ENCODE results near the gene RHOT2.
A peak's percentile ranks its signal among the peaks of the same experiment; 100 is the strongest.

Gene RHOT2

DNA sequence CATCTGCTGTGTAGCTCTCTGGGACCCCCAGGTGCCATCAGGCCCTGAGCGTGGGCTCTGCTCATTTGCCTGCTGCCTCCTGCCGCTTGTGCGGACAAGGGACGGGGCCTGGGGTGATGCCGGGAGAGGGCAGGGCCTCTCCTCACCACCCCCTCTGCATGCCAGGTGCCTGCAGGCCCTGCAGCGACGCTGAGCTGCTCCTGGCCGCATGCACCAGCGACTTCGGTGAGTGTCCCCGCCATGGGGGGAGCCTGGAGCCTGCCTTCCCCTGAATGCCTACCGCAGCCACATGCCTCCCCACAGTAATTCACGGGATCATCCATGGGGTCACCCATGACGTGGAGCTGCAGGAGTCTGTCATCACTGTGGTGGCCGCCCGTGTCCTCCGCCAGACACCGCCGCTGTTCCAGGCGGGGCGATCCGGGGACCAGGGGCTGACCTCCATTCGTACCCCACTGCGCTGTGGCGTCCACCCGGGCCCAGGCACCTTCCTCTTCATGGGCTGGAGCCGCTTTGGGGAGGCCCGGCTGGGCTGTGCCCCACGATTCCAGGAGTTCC is 48.9 kb downstream of the RHOT2 start:
- H3K36me3 ChIP-seq (ENCODE audit: control insufficient read depth, insufficient read depth, low read length, severe bottlenecking), result no peaks in the 10 kb centered on the region

DNA sequence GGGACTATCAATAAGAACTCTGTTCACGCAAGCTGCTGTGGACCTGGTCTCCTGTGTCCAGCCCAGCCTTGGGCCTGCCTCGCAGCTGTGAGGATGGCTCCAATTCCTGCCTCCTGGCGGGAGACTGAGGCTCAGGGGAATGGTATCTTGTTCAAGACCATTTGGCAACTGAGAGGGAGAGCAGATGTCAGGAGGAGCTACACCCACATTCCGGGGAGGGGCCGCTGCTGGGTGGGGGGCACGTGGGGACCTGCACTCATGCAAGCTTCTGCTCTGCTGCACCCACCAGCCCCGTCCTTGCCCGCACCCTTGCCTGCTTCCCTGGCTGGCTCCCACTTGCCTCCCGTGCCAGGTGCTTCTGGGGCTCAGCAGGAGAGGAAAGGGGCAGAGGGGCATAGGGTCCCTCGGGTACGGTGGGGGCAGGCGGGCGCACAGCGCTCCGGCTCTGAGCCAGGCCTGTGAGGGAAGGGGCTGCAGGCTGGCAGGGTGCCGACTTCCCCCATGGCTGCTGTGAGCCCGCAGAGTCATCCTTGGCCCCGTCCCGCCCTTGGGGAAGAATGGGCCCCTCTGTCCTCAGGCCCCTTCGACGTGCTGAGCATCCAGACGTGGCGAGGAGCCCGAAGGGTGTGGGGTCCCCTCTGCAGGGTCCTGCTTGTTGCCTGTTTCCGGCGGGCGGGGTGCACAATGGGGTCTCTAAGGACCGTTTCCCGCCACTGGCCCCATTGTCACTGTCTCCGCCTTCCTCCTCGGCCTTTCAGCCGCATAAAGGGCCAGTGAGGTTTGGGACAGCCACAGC is 49.7 kb downstream of the RHOT2 start:
- no peak overlapping the region for H3K9ac ChIP-seq (ENCODE audit: low read length)
- H3K36me3 ChIP-seq (ENCODE audit: control insufficient read depth, insufficient read depth, low read length, severe bottlenecking), result no peaks in the 10 kb centered on the region
- no peak for DNase-seq (ENCODE audit: low read depth)
- H3K4me1 ChIP-seq (ENCODE audit: control insufficient read depth, insufficient read depth, low read length), result peaks cover 27% of the 10 kb centered on the region
- no peaks in the 10 kb centered on the region for H3K9me3 ChIP-seq (ENCODE audit: control insufficient read depth, low read length)
- no peak overlapping the region for H3K4me3 ChIP-seq (ENCODE audit: low read length)
- H3K27me3 ChIP-seq (replicated peaks; ENCODE audit: control insufficient read depth, insufficient read depth, low read length), result no peaks in the 10 kb centered on the region

More for the DNA sequence above, 48.9 kb downstream of the RHOT2 start:
- DNase-seq (ENCODE audit: low read depth), result no peak
- H3K9ac ChIP-seq (ENCODE audit: low read length), result peak overlapping the region; percentile 82
- H3K27me3 ChIP-seq (replicated peaks; ENCODE audit: control insufficient read depth, insufficient read depth, low read length), result no peaks in the 10 kb centered on the region
- no peaks in the 10 kb centered on the region for H3K9me3 ChIP-seq (ENCODE audit: control insufficient read depth, low read length)
- H3K4me3 ChIP-seq (ENCODE audit: low read length), result peak overlapping the region; percentile 80
- peaks cover 34% of the 10 kb centered on the region for H3K4me1 ChIP-seq (ENCODE audit: control insufficient read depth, insufficient read depth, low read length)

DNA sequence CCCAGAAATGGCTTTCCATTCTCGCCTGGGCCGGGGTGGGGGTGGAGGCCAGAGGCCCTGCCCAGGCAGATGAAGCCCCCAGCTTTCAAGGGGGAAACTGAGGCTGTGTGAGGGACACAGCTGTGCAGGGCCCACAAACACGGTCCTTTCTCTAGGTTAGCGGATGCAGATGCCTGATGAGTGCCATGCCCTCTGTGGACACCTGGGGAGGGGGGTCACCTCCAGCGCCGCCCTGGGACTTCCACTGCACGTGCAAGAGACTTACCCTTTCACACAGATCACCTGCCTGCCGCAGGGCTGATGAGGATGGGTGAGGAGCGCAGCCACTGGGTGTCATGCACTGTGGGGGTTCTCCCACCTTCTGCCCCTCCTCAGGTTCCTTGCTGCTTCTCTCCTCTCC is 50.5 kb downstream of the RHOT2 start:
- H3K9me3 ChIP-seq (ENCODE audit: control insufficient read depth, low read length), result no peaks in the 10 kb centered on the region
- no peaks in the 10 kb centered on the region for H3K27me3 ChIP-seq (replicated peaks; ENCODE audit: control insufficient read depth, insufficient read depth, low read length)
- no peaks in the 10 kb centered on the region for H3K36me3 ChIP-seq (ENCODE audit: control insufficient read depth, insufficient read depth, low read length, severe bottlenecking)
- no peak overlapping the region for H3K9ac ChIP-seq (ENCODE audit: low read length)
- peaks cover 26% of the 10 kb centered on the region for H3K4me1 ChIP-seq (ENCODE audit: control insufficient read depth, insufficient read depth, low read length)
- H3K4me3 ChIP-seq (ENCODE audit: low read length), result no peak overlapping the region
- no peak for DNase-seq (ENCODE audit: low read depth)

DNA sequence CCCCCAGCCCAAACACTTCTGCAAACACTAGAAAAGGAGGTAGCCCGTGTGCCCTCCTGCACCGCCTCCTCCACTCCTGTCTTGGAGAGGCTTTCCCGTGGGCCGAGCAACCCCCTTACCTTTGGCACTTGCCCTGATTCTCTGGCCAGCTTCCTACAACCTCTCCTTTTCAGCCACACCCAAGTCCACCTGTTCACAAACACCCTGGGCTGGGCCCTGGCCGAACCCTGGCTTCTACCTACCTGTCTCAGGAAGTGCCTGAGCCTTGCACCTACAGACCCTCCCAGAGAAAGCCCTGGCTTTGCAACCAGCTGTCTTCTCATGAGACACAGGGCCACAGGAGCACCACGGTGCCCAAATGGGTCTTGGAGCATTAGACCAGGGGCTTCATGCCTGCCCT is 51.0 kb downstream of the RHOT2 start:
- H3K27me3 ChIP-seq (replicated peaks; ENCODE audit: control insufficient read depth, insufficient read depth, low read length), result no peaks in the 10 kb centered on the region
- no peaks in the 10 kb centered on the region for H3K9me3 ChIP-seq (ENCODE audit: control insufficient read depth, low read length)
- no peak overlapping the region for H3K9ac ChIP-seq (ENCODE audit: low read length)
- no peak for DNase-seq (ENCODE audit: low read depth)
- no peaks in the 10 kb centered on the region for H3K36me3 ChIP-seq (ENCODE audit: control insufficient read depth, insufficient read depth, low read length, severe bottlenecking)
- H3K4me1 ChIP-seq (ENCODE audit: control insufficient read depth, insufficient read depth, low read length), result peaks cover 26% of the 10 kb centered on the region
- H3K4me3 ChIP-seq (ENCODE audit: low read length), result no peak overlapping the region

DNA sequence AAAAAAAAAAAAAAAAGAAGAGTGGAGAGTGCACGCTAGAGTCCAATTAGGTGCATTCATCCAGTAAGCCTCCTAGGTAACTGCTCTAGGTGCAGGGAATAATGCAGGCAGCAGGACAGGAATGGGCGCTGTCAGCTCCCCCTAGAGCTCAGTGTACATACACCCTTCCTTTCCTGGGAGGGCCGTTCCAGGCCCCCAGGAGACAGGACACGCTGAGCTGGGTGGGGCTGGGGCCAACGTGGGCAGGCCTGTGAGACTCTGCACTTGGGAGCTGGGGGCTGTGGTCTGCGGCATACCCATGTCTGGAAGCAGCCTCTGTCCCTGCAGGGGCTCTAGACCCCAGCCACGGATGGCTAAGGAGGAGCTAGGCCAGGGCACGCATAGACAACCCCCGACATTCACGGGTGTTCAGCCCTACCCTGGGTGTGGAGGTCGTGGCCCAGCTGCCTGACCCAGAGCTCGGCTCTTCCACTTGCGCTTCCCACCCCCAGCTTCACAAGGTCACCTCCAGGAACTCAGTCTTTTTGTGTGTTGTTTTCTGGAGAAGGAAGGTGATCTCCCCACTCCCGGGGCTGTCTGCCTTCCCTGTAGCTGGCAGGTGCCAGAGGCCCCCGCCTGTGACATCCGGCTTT is 52.0 kb downstream of the RHOT2 start:
- peaks cover 21% of the 10 kb centered on the region for H3K4me1 ChIP-seq (ENCODE audit: control insufficient read depth, insufficient read depth, low read length)
- peak overlapping the region; percentile 89 for H3K4me3 ChIP-seq (ENCODE audit: low read length)
- no peak for DNase-seq (ENCODE audit: low read depth)

DNA sequence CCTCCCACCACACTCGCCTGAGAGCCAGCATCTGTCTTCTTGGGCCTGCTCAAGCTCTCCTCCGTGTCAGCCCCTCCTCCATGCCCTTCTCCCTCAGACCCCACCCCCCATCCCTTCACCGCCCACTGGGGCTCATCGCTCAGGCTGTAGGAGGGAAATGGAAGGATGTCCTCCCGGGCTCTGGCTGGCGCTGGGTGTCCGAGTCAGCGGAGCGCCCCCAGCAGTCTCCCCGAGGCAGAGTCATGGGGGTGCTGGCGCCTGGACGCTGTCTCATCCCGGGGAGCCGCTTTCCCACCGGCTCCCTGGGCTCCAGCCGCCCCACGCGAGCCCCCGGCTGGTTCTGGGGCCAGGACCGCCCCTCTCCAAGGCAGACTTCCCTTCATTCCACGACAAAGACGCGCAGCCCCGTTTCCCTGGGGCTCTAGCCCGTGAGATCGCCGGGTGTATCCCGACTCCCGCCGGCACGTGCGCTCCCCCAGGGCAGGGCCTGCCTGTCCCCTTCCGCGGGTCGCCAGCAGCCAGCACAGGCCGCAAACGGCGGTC is 52.6 kb downstream of the RHOT2 start:
- no peaks in the 10 kb centered on the region for H3K36me3 ChIP-seq (ENCODE audit: control insufficient read depth, insufficient read depth, low read length, severe bottlenecking)
- H3K27me3 ChIP-seq (replicated peaks; ENCODE audit: control insufficient read depth, insufficient read depth, low read length), result no peaks in the 10 kb centered on the region
- peak overlapping the region; percentile 97 for H3K9ac ChIP-seq (ENCODE audit: low read length)
- DNase-seq (ENCODE audit: low read depth), result peak; percentile 76
- H3K4me1 ChIP-seq (ENCODE audit: control insufficient read depth, insufficient read depth, low read length), result peaks cover 21% of the 10 kb centered on the region
- H3K4me3 ChIP-seq (ENCODE audit: low read length), result peak overlapping the region; percentile 89
- no peaks in the 10 kb centered on the region for H3K9me3 ChIP-seq (ENCODE audit: control insufficient read depth, low read length)

More for the DNA sequence above, 52.0 kb downstream of the RHOT2 start:
- H3K9me3 ChIP-seq (ENCODE audit: control insufficient read depth, low read length), result no peaks in the 10 kb centered on the region
- H3K27me3 ChIP-seq (replicated peaks; ENCODE audit: control insufficient read depth, insufficient read depth, low read length), result no peaks in the 10 kb centered on the region
- no peaks in the 10 kb centered on the region for H3K36me3 ChIP-seq (ENCODE audit: control insufficient read depth, insufficient read depth, low read length, severe bottlenecking)
- peak overlapping the region; percentile 97 for H3K9ac ChIP-seq (ENCODE audit: low read length)

DNA sequence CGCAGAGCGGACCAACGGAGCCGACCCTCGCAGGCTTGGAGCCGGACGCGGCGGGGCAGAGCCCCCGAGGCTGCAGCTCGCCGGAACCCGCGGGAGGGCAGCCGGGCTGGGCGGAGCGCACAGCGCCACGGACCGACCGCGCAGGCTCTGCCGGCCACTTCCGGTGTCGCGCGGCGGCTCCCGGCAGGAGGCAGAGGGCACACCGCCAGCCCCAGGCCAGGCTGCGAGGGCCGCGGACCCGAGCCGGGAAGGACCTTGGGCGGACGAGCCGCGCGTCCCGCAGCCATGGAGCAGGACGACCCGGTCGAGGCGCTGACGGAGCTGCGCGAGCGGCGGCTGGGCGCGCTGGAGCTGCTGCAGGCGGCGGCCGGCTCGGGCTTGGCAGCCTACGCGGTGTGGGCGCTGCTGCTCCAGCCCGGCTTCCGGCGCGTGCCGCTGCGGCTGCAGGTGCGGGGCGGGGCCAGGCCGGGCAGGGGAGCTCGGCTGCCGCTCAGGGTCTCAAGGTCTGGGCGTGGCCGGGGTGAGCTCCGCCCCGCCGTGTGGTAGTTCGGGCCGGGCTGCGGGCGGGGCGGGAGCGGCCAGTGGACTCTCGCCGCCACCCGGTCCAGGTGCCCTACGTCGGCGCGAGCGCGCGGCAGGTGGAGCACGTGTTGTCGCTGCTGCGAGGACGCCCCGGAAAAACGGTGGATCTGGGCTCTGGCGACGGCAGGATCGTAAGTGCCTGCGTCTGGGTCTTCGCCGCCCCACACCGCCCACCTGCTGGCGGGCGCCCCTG is 53.2 kb downstream of the RHOT2 start, which contains the start of gene ANTKMT:
Gene ANTKMT, plus strand, starts transcription at position 157 of the 775 bp plus-strand sequence. Its CDS starts 129 bp downstream, at position 286.
- H3K4me3 ChIP-seq (ENCODE audit: low read length), result peak within 1 kb of the TSS; percentile 89
- DNase-seq (ENCODE audit: low read depth), result peak; percentile 88
- H3K4me1 ChIP-seq (ENCODE audit: control insufficient read depth, insufficient read depth, low read length), result peaks cover 16% of the 10 kb centered on the region

DNA sequence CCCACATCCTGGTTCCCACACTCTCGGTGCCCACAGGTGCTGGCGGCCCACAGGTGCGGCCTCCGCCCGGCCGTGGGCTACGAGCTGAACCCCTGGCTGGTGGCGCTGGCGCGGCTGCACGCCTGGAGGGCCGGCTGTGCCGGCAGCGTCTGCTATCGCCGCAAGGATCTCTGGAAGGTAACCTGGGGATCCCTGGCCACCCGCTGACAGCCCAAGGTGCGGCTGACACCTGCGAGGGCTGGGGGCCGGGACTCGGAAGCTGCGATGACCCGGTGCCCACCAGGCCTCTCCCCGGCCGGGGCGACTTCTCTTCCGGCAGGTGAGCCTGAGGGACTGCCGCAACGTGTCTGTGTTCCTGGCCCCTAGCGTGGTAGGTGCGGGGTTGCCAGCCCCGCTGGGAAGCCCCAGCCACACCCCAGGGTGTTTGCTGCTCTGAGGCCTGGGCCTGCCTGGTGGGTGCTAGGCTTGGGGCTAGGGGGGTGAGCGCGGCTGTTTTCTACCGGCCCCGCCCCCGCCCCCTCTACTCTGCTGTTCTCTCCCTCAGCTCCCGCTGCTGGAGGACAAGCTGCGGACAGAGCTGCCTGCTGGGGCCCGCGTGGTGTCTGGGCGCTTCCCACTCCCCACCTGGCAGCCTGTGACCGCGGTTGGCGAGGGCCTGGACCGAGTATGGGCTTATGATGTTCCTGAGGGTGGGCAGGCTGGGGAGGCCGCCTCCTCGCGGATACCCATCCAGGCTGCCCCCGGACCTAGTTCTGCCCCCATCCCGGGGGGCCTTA is 54.0 kb downstream of the RHOT2 start:
- H3K4me1 ChIP-seq (ENCODE audit: control insufficient read depth, insufficient read depth, low read length), result peaks cover 12% of the 10 kb centered on the region
- no peaks in the 10 kb centered on the region for H3K9me3 ChIP-seq (ENCODE audit: control insufficient read depth, low read length)
- peak overlapping the region; percentile 97 for H3K9ac ChIP-seq (ENCODE audit: low read length)
- no peaks in the 10 kb centered on the region for H3K36me3 ChIP-seq (ENCODE audit: control insufficient read depth, insufficient read depth, low read length, severe bottlenecking)
- no peak for DNase-seq (ENCODE audit: low read depth)
- no peaks in the 10 kb centered on the region for H3K27me3 ChIP-seq (replicated peaks; ENCODE audit: control insufficient read depth, insufficient read depth, low read length)
- H3K4me3 ChIP-seq (ENCODE audit: low read length), result peak overlapping the region; percentile 89

More for the DNA sequence above, 53.2 kb downstream of the RHOT2 start, which contains the start of gene ANTKMT:
- H3K27me3 ChIP-seq (replicated peaks; ENCODE audit: control insufficient read depth, insufficient read depth, low read length), result no peaks in the 10 kb centered on the region
- no peaks in the 10 kb centered on the region for H3K9me3 ChIP-seq (ENCODE audit: control insufficient read depth, low read length)
- peak within 1 kb of the TSS; percentile 97 for H3K9ac ChIP-seq (ENCODE audit: low read length)
- no peaks in the 10 kb centered on the region for H3K36me3 ChIP-seq (ENCODE audit: control insufficient read depth, insufficient read depth, low read length, severe bottlenecking)

DNA sequence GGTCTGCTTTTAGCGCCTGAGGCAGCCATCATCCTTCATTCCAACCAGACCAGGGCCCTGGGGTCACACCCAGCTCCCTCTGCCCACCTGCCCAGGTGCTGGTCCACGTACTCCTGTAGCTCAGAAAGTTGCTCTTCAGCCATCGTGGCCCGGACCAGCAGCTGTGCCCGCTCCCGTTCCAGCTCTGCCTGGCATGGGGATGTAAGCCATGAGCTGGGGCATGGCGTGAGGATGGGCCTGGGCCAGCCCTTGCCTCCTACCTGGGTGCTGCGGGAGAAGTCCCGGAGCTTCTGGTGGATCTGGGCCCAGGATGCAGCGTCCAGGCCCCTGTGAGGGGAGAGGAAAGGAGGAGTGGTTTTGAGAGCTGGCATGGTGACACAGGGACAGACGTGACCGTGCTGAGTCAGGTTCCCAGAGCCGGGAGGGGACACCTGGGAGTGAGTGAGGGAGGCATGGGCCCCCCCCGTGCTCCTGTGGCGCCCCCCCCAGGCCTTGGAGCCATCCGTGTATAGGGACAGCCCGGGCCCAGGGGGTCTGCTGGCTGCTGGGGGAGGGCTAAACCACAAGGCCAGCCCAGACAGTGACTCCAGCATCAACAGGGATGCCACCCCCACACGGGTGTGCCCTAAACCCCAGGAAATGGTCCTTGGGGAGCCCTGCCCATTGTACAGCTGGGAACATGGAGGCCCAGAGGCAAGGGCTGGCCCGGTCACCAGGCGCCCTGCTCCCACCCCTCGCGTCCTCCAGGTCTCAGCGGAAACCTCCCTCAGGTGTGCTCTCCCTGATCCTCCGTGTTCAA is 55.1 kb downstream of the RHOT2 start:
- Histone ChIP-seq H3K9ac (ENCODE audit: low read length) (no peak overlapping the region), H3K27me3 (replicated peaks; ENCODE audit: control insufficient read depth, insufficient read depth, low read length) (no peaks in the 10 kb centered on the region), H3K4me1 (ENCODE audit: control insufficient read depth, insufficient read depth, low read length) (peaks cover 16% of the 10 kb centered on the region), H3K36me3 (ENCODE audit: control insufficient read depth, insufficient read depth, low read length, severe bottlenecking) (no peaks in the 10 kb centered on the region), H3K4me3 (ENCODE audit: low read length) (no peak overlapping the region), H3K9me3 (ENCODE audit: control insufficient read depth, low read length) (no peaks in the 10 kb centered on the region)
- DNase-seq (ENCODE audit: low read depth), result no peak

DNA sequence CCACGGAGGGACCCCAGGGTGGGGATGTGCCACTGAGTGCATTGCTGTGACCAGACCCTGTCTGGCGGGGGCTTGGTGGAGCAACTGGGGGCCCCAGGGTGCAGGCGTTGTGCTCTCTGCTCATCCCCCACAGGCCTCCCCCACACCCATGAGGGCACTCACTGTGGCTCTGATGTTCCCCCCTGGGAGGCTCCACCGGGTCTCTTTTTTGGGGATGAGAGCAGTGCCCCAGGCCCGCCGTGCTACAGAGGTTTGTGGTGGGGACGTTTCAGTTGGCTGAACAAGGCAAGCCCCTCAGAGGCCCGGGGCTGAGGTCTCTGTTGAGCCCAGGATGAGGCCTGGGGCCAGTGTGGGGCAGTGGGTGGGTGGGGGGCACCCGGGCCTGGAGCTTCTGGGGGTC is 55.8 kb downstream of the RHOT2 start:
- Histone ChIP-seq H3K9ac (ENCODE audit: low read length) (no peak overlapping the region), H3K27me3 (replicated peaks; ENCODE audit: control insufficient read depth, insufficient read depth, low read length) (no peaks in the 10 kb centered on the region), H3K4me3 (ENCODE audit: low read length) (no peak overlapping the region), H3K4me1 (ENCODE audit: control insufficient read depth, insufficient read depth, low read length) (peaks cover 18% of the 10 kb centered on the region), H3K36me3 (ENCODE audit: control insufficient read depth, insufficient read depth, low read length, severe bottlenecking) (no peaks in the 10 kb centered on the region), H3K9me3 (ENCODE audit: control insufficient read depth, low read length) (no peaks in the 10 kb centered on the region)
- DNase-seq (ENCODE audit: low read depth), result no peak

Data from adipocyte (in vitro differentiated cells).